Activated naive CD4-positive, alpha-beta T cell treated with anti-CD3 and anti-CD28 coated beads, Interleukin-2, amount 10 ng/mL, durations not matched to agents 5 hours and 36 hours (primary cell): ENCODE measurements around the gene PHF11. TPM values are rescaled to one million over a fixed set of nuclear protein-coding genes. Genes with fewer than 3 reads are reported as not detected.

ENCODE experiments used
- total RNA-seq, 2 experiments: library from RNA; stranded (reverse); gene quantifications; one replicate each; pipeline ENCODE4 v1.2.3, GENCODE V29; 2021

PHF11 gene
- 10 to 100 TPM; 90.6 to 99.1 TPM for total RNA-seq

DNA sequence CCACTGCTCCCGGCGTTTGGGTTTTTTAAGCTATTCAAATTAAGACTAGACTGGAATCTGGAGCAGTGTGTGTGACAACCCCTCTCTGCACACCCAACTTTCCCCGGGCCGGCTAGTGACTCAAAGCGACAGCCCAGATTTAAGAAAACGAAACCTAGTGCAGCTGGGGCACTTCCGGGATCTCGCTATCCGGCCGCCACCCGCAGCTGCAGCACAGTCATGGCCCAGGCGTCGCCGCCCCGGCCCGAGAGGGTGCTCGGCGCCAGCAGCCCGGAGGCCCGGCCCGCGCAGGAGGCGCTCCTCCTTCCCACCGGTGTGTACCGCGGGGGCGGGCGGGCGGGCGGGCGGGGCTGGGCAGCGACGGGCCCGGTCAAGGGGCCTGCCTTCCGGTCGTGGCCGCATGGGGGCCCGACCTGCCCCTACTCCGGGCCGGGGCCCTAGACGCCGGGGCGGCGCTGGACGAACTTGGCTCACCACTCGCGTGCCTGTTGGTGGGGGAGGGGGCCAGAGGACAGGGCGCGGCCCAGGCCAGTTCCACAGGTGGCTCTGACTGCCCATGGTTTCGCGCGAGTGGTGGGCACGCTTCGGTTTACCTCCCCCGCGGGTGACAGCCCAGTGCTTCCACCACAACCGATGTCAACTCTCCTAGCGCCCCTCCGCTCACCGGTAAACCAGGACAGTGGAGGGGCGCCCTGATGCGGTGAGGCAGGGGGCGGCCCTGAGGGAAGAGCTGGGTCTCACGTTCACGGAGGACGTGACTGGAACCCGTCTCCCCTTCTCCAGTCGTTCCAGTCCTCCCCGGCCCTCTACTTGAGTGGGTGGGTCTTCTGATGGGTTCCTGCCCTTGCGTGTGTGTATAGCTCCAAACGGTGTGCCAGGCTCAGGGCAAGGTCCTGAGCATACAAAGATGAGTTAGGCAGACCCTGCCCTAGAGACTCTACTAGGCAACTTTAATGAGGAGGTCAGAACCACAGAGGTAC is at the start of gene PHF11:
TSS of gene PHF11 (plus strand) at position 171 of the 980 bp plus-strand sequence. CDS start at position 220, 49 bp downstream.

Other genes with a start within 250 kb of the PHF11 start
- gene CDADC1, start 248.0 kb upstream of the PHF11 start, total RNA-seq = 10 to 100 TPM; 10.6 to 11.9 TPM
- gene CAB39L, start 51.9 kb upstream of the PHF11 start, total RNA-seq = 1 to 10 TPM; 2.5 to 3.5 TPM
- gene SETDB2, start 51.7 kb upstream of the PHF11 start, total RNA-seq = 10 to 100 TPM; 15.8 to 16.1 TPM
- gene RCBTB1, start 89.6 kb downstream of the PHF11 start, total RNA-seq = 10 to 100 TPM; 18.9 to 19.1 TPM
- 1 to 10 TPM; 1.7 to 2.0 TPM for gene ARL11, start 132.6 kb downstream of the PHF11 start, total RNA-seq
- gene EBPL, start 195.5 kb downstream of the PHF11 start, total RNA-seq = 10 to 100 TPM; 26.6 to 28.3 TPM